Neural cell (in vitro differentiated cells): ENCODE data around the gene PLAC9. TPM values are rescaled to one million over a fixed set of nuclear protein-coding genes. Genes with fewer than 3 reads are reported as not detected.

ENCODE experiments used
- H2AFZ ChIP-seq: fragments of 200-600, 300-800 bp; sonication (generic), shearing (Covaris generic); 2 replicates; pipeline ENCODE4 v1.6.0; 2014; ENCODE audit warnings: low read depth, mild to moderate bottlenecking, antibody characterized with exemption, low read length, moderate library complexity
- H3F3A ChIP-seq: fragments of 200-600 bp; shearing (Covaris generic); 2 replicates; pipeline ENCODE4 v1.6.1; 2016; ENCODE audit warnings: mild to moderate bottlenecking, moderate library complexity, mixed read lengths, antibody characterized with exemption, low read length; ENCODE audit not compliant: insufficient read depth, poor library complexity, severe bottlenecking
- H3K27ac ChIP-seq: fragments of 200-600, 300-800 bp; sonication (generic), shearing (Covaris generic); 2 replicates; pipeline ENCODE4 v1.5.1; 2014; ENCODE audit warnings: mild to moderate bottlenecking, low read length, moderate library complexity
- H3K27me3 ChIP-seq: fragments of 300-800, 200-600 bp; sonication (generic), shearing (Covaris generic); 2 replicates; pipeline ENCODE4 v1.6.0; 2014; ENCODE audit warnings: mild to moderate bottlenecking, low read depth, low read length, moderate library complexity; ENCODE audit not compliant: insufficient read depth
- H3K36me3 ChIP-seq: fragments of 300-800, 200-600 bp; sonication (generic), shearing (Covaris generic); 2 replicates; pipeline ENCODE4 v1.5.1; 2014; ENCODE audit warnings: mild to moderate bottlenecking, antibody characterized with exemption, low read length, moderate library complexity; ENCODE audit not compliant: insufficient read depth
- H3K4me2 ChIP-seq: fragments of 300-800, 200-600 bp; sonication (generic), shearing (Covaris generic); 2 replicates; pipeline ENCODE4 v1.6.0; 2014; ENCODE audit warnings: mild to moderate bottlenecking, low read length
- H3K4me3 ChIP-seq: fragments of 300-800, 200-600 bp; sonication (generic), shearing (Covaris generic); 2 replicates; pipeline ENCODE4 v1.5.1; 2014; ENCODE audit warnings: mild to moderate bottlenecking, low read length, moderate library complexity
- H3K79me2 ChIP-seq: fragments of 200-600 bp; shearing (Covaris generic); replicated peaks from 2 replicates; pipeline ENCODE4 v1.6.0; 2014; ENCODE audit warnings: mild to moderate bottlenecking, low read length, moderate library complexity; ENCODE audit not compliant: insufficient read depth
- H3K9ac ChIP-seq: fragments of 300-800, 200-600 bp; sonication (generic), shearing (Covaris generic); 2 replicates; pipeline ENCODE4 v1.6.1; 2016; ENCODE audit warnings: mild to moderate bottlenecking, low read length, mixed read lengths
- H3K9me2 ChIP-seq: fragments of 200-600 bp; shearing (Covaris generic); 2 replicates; pipeline ENCODE4 v1.6.1; 2016; ENCODE audit warnings: mild to moderate bottlenecking, low read length, mixed read lengths; ENCODE audit not compliant: insufficient read depth
- H3K9me3 ChIP-seq: fragments of 200-600, 300-800 bp; sonication (generic), shearing (Covaris generic); 2 replicates; pipeline ENCODE4 v1.6.1; 2016; ENCODE audit warnings: mild to moderate bottlenecking, mixed run types, low read length, moderate library complexity, mixed read lengths
- H4K20me1 ChIP-seq: fragments of 200-600 bp; shearing (Covaris generic); 2 replicates; pipeline ENCODE4 v1.6.1; 2016; ENCODE audit warnings: mild to moderate bottlenecking, mixed run types; ENCODE audit not compliant: insufficient read depth
- CTCF ChIP-seq: fragments of 450-650 bp; IDR thresholded peaks from 2 replicates; pipeline ENCODE4 v1.5.1; 2014; ENCODE audit warnings: antibody characterized with exemption, mild to moderate bottlenecking, moderate library complexity; ENCODE audit not compliant: poor library complexity, severe bottlenecking
- EP300 ChIP-seq: fragments of 450-650 bp; conservative IDR thresholded peaks from 2 replicates; pipeline ENCODE4 v1.6.1; 2014; ENCODE audit warnings: antibody characterized with exemption, mild to moderate bottlenecking, moderate library complexity; ENCODE audit not compliant: poor library complexity, severe bottlenecking
- EZH2 ChIP-seq: fragments of 200-600, 300-800 bp; shearing (Covaris generic), sonication (generic); IDR thresholded peaks from 2 replicates; pipeline ENCODE4 v1.6.1; 2014; ENCODE audit warnings: antibody characterized with exemption, low read length, borderline replicate concordance, mild to moderate bottlenecking; ENCODE audit not compliant: insufficient read depth, poor library complexity, severe bottlenecking
- MXI1 ChIP-seq: fragments of 450-650 bp; conservative IDR thresholded peaks from 2 replicates; pipeline ENCODE4 v1.6.1; 2014; ENCODE audit warnings: antibody characterized with exemption, mild to moderate bottlenecking; ENCODE audit not compliant: poor library complexity, severe bottlenecking
- POLR2AphosphoS5 ChIP-seq: IDR thresholded peaks from 2 replicates; pipeline ENCODE4 v1.6.1; 2012
- RAD21 ChIP-seq: fragments of 450-650 bp; conservative IDR thresholded peaks from 2 replicates; pipeline ENCODE4 v1.6.1; 2014; ENCODE audit warnings: antibody characterized with exemption, mild to moderate bottlenecking, moderate library complexity
- SMC3 ChIP-seq: fragments of 450-650 bp; conservative IDR thresholded peaks from 2 replicates; pipeline ENCODE4 v1.6.1; 2014; ENCODE audit warnings: antibody characterized with exemption, mild to moderate bottlenecking, moderate library complexity; ENCODE audit not compliant: poor library complexity
- TAF1 ChIP-seq: IDR thresholded peaks from 2 replicates; pipeline ENCODE4 v1.6.1; 2012; ENCODE audit warnings: low read depth
- polyA plus RNA-seq: library from polyadenylated mRNA; depleted of rRNA; stranded (reverse); fragments of >200 nt; gene quantifications from 2 replicates; pipeline ENCODE4 v1.2.3, GENCODE V29; 2014
- TF ChIP-seq, protein P1 (sequence below): IDR thresholded peaks from 2 replicates; pipeline ENCODE4 v1.6.1; 2012; ENCODE audit warnings: borderline replicate concordance

PLAC9 gene
- polyA plus RNA-seq, 1 donor from 2014 or later, result not detected

GRCh38 chr10:80154626-80154977 lies 22.1 kb downstream of the PLAC9 start:
- Histone ChIP-seq H3K9me2 (no peaks in the 10 kb centered on the region), H3K27me3 (no peaks in the 10 kb centered on the region), H4K20me1 (no peaks in the 10 kb centered on the region), H3F3A (no peaks in the 10 kb centered on the region), H3K4me3 (no peak overlapping the region), H2AFZ (no peak overlapping the region), H3K27ac (no peak overlapping the region), H3K79me2 (no peaks in the 10 kb centered on the region), H3K4me2 (no peak overlapping the region), H3K36me3 (no peaks in the 10 kb centered on the region), H3K9ac (no peak overlapping the region), H3K9me3 (no peaks in the 10 kb centered on the region)
- no peak for TF ChIP-seq SMC3
- no peak for TF ChIP-seq RAD21
- TF ChIP-seq POLR2AphosphoS5, result no peak
- no peak for TF ChIP-seq MXI1
- TF ChIP-seq TAF1, result no peak
- TF ChIP-seq, protein P1, sequence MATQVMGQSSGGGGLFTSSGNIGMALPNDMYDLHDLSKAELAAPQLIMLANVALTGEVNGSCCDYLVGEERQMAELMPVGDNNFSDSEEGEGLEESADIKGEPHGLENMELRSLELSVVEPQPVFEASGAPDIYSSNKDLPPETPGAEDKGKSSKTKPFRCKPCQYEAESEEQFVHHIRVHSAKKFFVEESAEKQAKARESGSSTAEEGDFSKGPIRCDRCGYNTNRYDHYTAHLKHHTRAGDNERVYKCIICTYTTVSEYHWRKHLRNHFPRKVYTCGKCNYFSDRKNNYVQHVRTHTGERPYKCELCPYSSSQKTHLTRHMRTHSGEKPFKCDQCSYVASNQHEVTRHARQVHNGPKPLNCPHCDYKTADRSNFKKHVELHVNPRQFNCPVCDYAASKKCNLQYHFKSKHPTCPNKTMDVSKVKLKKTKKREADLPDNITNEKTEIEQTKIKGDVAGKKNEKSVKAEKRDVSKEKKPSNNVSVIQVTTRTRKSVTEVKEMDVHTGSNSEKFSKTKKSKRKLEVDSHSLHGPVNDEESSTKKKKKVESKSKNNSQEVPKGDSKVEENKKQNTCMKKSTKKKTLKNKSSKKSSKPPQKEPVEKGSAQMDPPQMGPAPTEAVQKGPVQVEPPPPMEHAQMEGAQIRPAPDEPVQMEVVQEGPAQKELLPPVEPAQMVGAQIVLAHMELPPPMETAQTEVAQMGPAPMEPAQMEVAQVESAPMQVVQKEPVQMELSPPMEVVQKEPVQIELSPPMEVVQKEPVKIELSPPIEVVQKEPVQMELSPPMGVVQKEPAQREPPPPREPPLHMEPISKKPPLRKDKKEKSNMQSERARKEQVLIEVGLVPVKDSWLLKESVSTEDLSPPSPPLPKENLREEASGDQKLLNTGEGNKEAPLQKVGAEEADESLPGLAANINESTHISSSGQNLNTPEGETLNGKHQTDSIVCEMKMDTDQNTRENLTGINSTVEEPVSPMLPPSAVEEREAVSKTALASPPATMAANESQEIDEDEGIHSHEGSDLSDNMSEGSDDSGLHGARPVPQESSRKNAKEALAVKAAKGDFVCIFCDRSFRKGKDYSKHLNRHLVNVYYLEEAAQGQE, result no peak
- TF ChIP-seq EZH2, result no peak
- TF ChIP-seq CTCF, result no peak
- no peak for TF ChIP-seq EP300

GRCh38 chr10:80154978-80155695 lies 22.6 kb downstream of the PLAC9 start:
- H3K4me2 ChIP-seq, result no peak overlapping the region
- no peak overlapping the region for H2AFZ ChIP-seq
- no peak overlapping the region for H3K27ac ChIP-seq
- no peaks in the 10 kb centered on the region for H3K36me3 ChIP-seq
- TF ChIP-seq EP300 (no peak), POLR2AphosphoS5 (no peak), CTCF (no peak), RAD21 (no peak), MXI1 (no peak), SMC3 (no peak), TAF1 (no peak), EZH2 (no peak)
- TF ChIP-seq, protein P1, result no peak
- H3F3A ChIP-seq, result no peaks in the 10 kb centered on the region
- no peaks in the 10 kb centered on the region for H3K9me2 ChIP-seq
- no peaks in the 10 kb centered on the region for H4K20me1 ChIP-seq
- no peak overlapping the region for H3K4me3 ChIP-seq
- H3K9me3 ChIP-seq, result no peaks in the 10 kb centered on the region
- H3K9ac ChIP-seq, result no peak overlapping the region
- no peaks in the 10 kb centered on the region for H3K27me3 ChIP-seq
- H3K79me2 ChIP-seq, result no peaks in the 10 kb centered on the region
